Endothelial cell of umbilical vein (primary cell): Measurements from ENCODE around the gene ECSIT. TPM values are rescaled to one million over a fixed set of nuclear protein-coding genes. Genes with fewer than 3 reads are reported as not detected.

Experiments used
- BruUV-seq: library from RNA; stranded (reverse); fragments of 400-500 nt; replicated peaks from 2 replicates; lab custom pipeline; 2021; lab: Mats Ljungman, UMichigan
- CTCF ChIA-PET: fragments of 300-600, 350-600 bp; sonication (Branson Sonifier 250); formaldehyde crosslinking; loops from one replicate; lab custom pipeline; 2021; ENCODE audit warnings: antibody characterized with exemption, inconsistent platforms; lab: Charles Lee
- POLR2A ChIA-PET: fragments of 300-600, 350-600 bp; sonication (Branson Sonifier 250); formaldehyde crosslinking; loops from one replicate; lab custom pipeline; 2021; ENCODE audit warnings: antibody characterized with exemption, inconsistent platforms; lab: Charles Lee
- DNase-seq: peaks from one replicate; pipeline ENCODE4 v3.0.0-alpha.2; 2011; ENCODE audit warnings: low read depth, low spot score
- FAIRE-seq: peaks from 2 replicates; lab custom pipeline; 2011; peaks lifted over from hg19 to GRCh38; lab: Jason Lieb, UNC
- H2AFZ ChIP-seq: 2 replicates; pipeline ENCODE4 v1.6.0; 2012; ENCODE audit warnings: low read depth, low read length, control low read depth, inconsistent platforms
- H3K27ac ChIP-seq: 2 replicates; pipeline ENCODE4 v1.5.1; 2011; ENCODE audit warnings: low read depth, mild to moderate bottlenecking, control low read depth, low read length, moderate library complexity; ENCODE audit not compliant: insufficient read depth
- H3K27me3 ChIP-seq, 2 experiments: 2 replicates each; pipeline versions ENCODE4 v1.6.0 to v1.6.1; 2011; ENCODE audit warnings: low read length in 2 of 2, mixed read lengths in 1 of 2; ENCODE audit not compliant: control insufficient read depth in 2 of 2, insufficient read depth in 2 of 2
- H3K36me3 ChIP-seq, 2 experiments: 2 replicates in 1 of 2; 3 replicates in 1 of 2; pipeline ENCODE4 v1.5.1; 2011; ENCODE audit warnings: low read length in 2 of 2, mild to moderate bottlenecking in 1 of 2, moderate library complexity in 1 of 2; ENCODE audit not compliant: control insufficient read depth in 2 of 2, insufficient read depth in 2 of 2; ENCODE audit errors: extremely low read depth in 1 of 2
- H3K4me1 ChIP-seq: 3 replicates; pipeline ENCODE4 v1.5.1; 2011; ENCODE audit warnings: mild to moderate bottlenecking, low read length; ENCODE audit not compliant: control insufficient read depth, insufficient read depth; ENCODE audit errors: extremely low read depth
- H3K4me2 ChIP-seq: 2 replicates; pipeline ENCODE4 v1.6.1; 2011; ENCODE audit warnings: low read length, control low read depth, mixed read lengths; ENCODE audit not compliant: insufficient read depth
- H3K4me3 ChIP-seq, 3 experiments: fragments of 200-600 bp in 1 of 3; sonication (generic), shearing (Covaris generic) in 1 of 3; replicated peaks in 1 of 3; 2 replicates each; pipeline ENCODE4 v1.5.1; 2011 to 2016; ENCODE audit warnings: control low read depth in 3 of 3, low read length in 3 of 3, mild to moderate bottlenecking in 2 of 3, inconsistent platforms in 1 of 3, low read depth in 1 of 3, moderate library complexity in 1 of 3; ENCODE audit not compliant: insufficient read depth in 1 of 3
- H3K79me2 ChIP-seq: 2 replicates; pipeline ENCODE4 v1.6.0; 2012; ENCODE audit warnings: low read length, inconsistent platforms; ENCODE audit not compliant: control insufficient read depth, insufficient read depth
- H3K9ac ChIP-seq: replicated peaks from 2 replicates; pipeline ENCODE3; 2011; ENCODE audit warnings: low read length, control low read depth; ENCODE audit not compliant: insufficient read depth; ENCODE audit errors: extremely low read depth
- H3K9me1 ChIP-seq: replicated peaks from 3 replicates; pipeline ENCODE4 v1.6.0; 2011; ENCODE audit warnings: mild to moderate bottlenecking, low read length; ENCODE audit not compliant: control insufficient read depth, insufficient read depth; ENCODE audit errors: extremely low read depth
- H3K9me3 ChIP-seq: replicated peaks from 2 replicates; pipeline ENCODE4 v1.5.1; 2012; ENCODE audit warnings: low read length, inconsistent platforms; ENCODE audit not compliant: control insufficient read depth, insufficient read depth
- H4K20me1 ChIP-seq: replicated peaks from 2 replicates; pipeline ENCODE3; 2011; ENCODE audit warnings: mild to moderate bottlenecking, low read length; ENCODE audit not compliant: control insufficient read depth, insufficient read depth; ENCODE audit errors: extremely low read depth
- CTCF ChIP-seq, 2 donors: IDR thresholded peaks; 1 replicate in 1 of 2; 2 replicates in 1 of 2; pipeline ENCODE4 v1.5.1; 2011; ENCODE audit warnings: low read length in 2 of 2, mild to moderate bottlenecking in 2 of 2, moderate library complexity in 2 of 2, control low read depth in 1 of 2, inconsistent platforms in 1 of 2, low read depth in 1 of 2; ENCODE audit not compliant: insufficient read depth in 1 of 2; ENCODE audit errors: extremely low read depth in 1 of 2
- EZH2 ChIP-seq: IDR thresholded peaks from 2 replicates; pipeline ENCODE4 v1.6.1; 2012; ENCODE audit warnings: borderline replicate concordance, low read depth, mild to moderate bottlenecking, moderate library complexity, low read length, inconsistent platforms; ENCODE audit not compliant: severe bottlenecking
- FOS ChIP-seq: IDR thresholded peaks from 2 replicates; pipeline ENCODE4 v1.6.1; 2011; ENCODE audit warnings: mild to moderate bottlenecking, low read length, moderate library complexity, borderline replicate concordance; ENCODE audit not compliant: insufficient read depth
- GATA2 ChIP-seq: IDR thresholded peaks from 2 replicates; pipeline ENCODE4 v1.7.0; 2011; ENCODE audit warnings: low read depth, mild to moderate bottlenecking, moderate library complexity, mixed read lengths, low read length; ENCODE audit not compliant: insufficient read length, insufficient read depth
- JUN ChIP-seq: IDR thresholded peaks from 2 replicates; pipeline ENCODE4 v1.6.1; 2011; ENCODE audit warnings: borderline replicate concordance, low read depth; ENCODE audit not compliant: insufficient read length, insufficient read depth
- MAX ChIP-seq: IDR thresholded peaks from 2 replicates; pipeline ENCODE4 v1.6.1; 2011; ENCODE audit not compliant: insufficient read depth, insufficient read length
- MYC ChIP-seq: IDR thresholded peaks from one replicate; pipeline ENCODE4 v1.6.1; 2011; ENCODE audit warnings: mild to moderate bottlenecking, low read depth, low read length
- POLR2A ChIP-seq: IDR thresholded peaks from 2 replicates; pipeline ENCODE4 v1.6.1; 2012; ENCODE audit warnings: low read depth, mild to moderate bottlenecking, control low read depth, low read length
- POLR2AphosphoS5 ChIP-seq: IDR thresholded peaks from 2 replicates; pipeline ENCODE4 v1.6.1; 2012; ENCODE audit warnings: low read depth, mild to moderate bottlenecking, control low read depth, low read length, moderate library complexity; ENCODE audit not compliant: insufficient read depth
- dilution Hi-C: fragments of 300-500 bp; cut with MboI; formaldehyde crosslinking; loops from one replicate; pipeline ENCODE4 v1.15.0; 2019; ENCODE audit warnings: low sequenced_read_pairs; ENCODE audit not compliant: extremely low pct_ligation_motif_present
- intact Hi-C: fragments of 100-400 bp; cut with micrococcal nuclease; formaldehyde crosslinking; loops from one replicate; pipeline ENCODE4 v1.10.0; 2022
- polyA plus RNA-seq, 4 experiments: library from polyadenylated mRNA; depleted of rRNA in 3 of 4; stranded (reverse) in 3 of 4; unstranded in 1 of 4; fragments of >200 nt; gene quantifications; 2 replicates each; pipeline versions ENCODE4 v1.2.1 to v1.2.3, GENCODE V29; 2011 to 2012; ENCODE audit warnings: missing spikeins in 1 of 4
- total RNA-seq: library from RNA; stranded (reverse); gene quantifications from 2 replicates; pipeline ENCODE4 v1.2.3, GENCODE V29; 2021

ECSIT gene
- total and polyA plus RNA-seq, 2 donors (not counting 3 experiments of a cell fraction or from before 2014, with no cell fraction given), result 32.4 to 47.2 TPM

GRCh38 chr19:11458236-11458900 is 70.6 kb downstream of the ECSIT start:
- H3K27me3 ChIP-seq, result no peaks in the 10 kb centered on the region
- no peak overlapping the region for H3K9ac ChIP-seq
- H3K4me3 ChIP-seq, result no peak overlapping the region
- no peak for DNase-seq
- no TSS peak for BruUV-seq
- H3K9me1 ChIP-seq, result no peaks in the 10 kb centered on the region
- TF ChIP-seq GATA2, result no peak
- no peak for TF ChIP-seq POLR2A
- no peak for TF ChIP-seq POLR2AphosphoS5
- no peak for TF ChIP-seq EZH2
- no peaks in the 10 kb centered on the region for H3K9me3 ChIP-seq
- POLR2A ChIA-PET, result no interaction called here
- no peaks in the 10 kb centered on the region for H3K36me3 ChIP-seq
- CTCF ChIA-PET, result interaction anchor here (1.6 kb wide), 1 partner anchor 24 kb away, joined by 8 read pairs; no protein-coding TSS in a partner anchor
- no peaks in the 10 kb centered on the region for H4K20me1 ChIP-seq
- no peak overlapping the region for H3K27ac ChIP-seq
- dilution Hi-C loops (no loop called here), intact Hi-C loops (no loop called here)
- H3K4me2 ChIP-seq, result no peak overlapping the region
- H3K79me2 ChIP-seq, result no peaks in the 10 kb centered on the region
- no peak for FAIRE-seq
- no peak overlapping the region for H2AFZ ChIP-seq
- H3K4me1 ChIP-seq, result no peaks in the 10 kb centered on the region

- Histone ChIP-seq H4K20me1 (no peaks in the 10 kb centered on the region), H3K9ac (no peak overlapping the region), H3K27me3 (no peaks in the 10 kb centered on the region), H3K4me2 (no peak overlapping the region), H2AFZ (no peak overlapping the region), H3K79me2 (no peaks in the 10 kb centered on the region), H3K9me3 (no peaks in the 10 kb centered on the region), H3K4me1 (no peaks in the 10 kb centered on the region), H3K4me3 (no peak overlapping the region), H3K9me1 (no peaks in the 10 kb centered on the region), H3K27ac (no peak overlapping the region), H3K36me3 (no peaks in the 10 kb centered on the region)
- POLR2A ChIA-PET, result no interaction called here
- dilution Hi-C loops (no loop called here), intact Hi-C loops (no loop called here)
- CTCF ChIA-PET, result interaction anchor here (1.6 kb wide), 1 partner anchor 25 kb away, joined by 8 read pairs; no protein-coding TSS in a partner anchor
- BruUV-seq, result no TSS peak
- no peak for FAIRE-seq
- TF ChIP-seq GATA2, result no peak
- no peak for TF ChIP-seq POLR2AphosphoS5
- no peak for TF ChIP-seq MAX
- no peak for TF ChIP-seq MYC
- TF ChIP-seq POLR2A, result no peak
- TF ChIP-seq CTCF (IDR thresholded peaks at IDR 0.05; ENCODE audit: extremely low read depth in 1 of 2, insufficient read depth in 1 of 2, low read depth in 1 of 2, low read length in 2 of 2), result no peak
- no peak for TF ChIP-seq EZH2
- TF ChIP-seq FOS, result no peak
- TF ChIP-seq JUN, result no peak
- DNase-seq, result no peak
Measured at GRCh38 chr19:11457831-11458230, 71.1 kb downstream of the ECSIT start.
